Left hindlimb (tissue), 1 donor: ENCODE measurements around the gene IGFBP3.
"Not testable (repeated sequence)": the region's sequence is repeated elsewhere in the genome, so short reads cannot be mapped to it uniquely, and the experiment has no call there.

Experiments
- DNase-seq: peaks from one replicate; pipeline ENCODE4 v3.0.0-alpha.2; 2018

The IGFBP3 gene

GRCh38 chr7:45920502-45921380 is at the start of gene IGFBP3:
Gene IGFBP3 (minus strand): TSS chr7:45921272. CDS start chr7:45921140, 132 bp downstream.
- peak; percentile 75 for DNase-seq

- DNase-seq, result no peak
Observed at GRCh38 chr7:45970454-45970853, 49.4 kb upstream of the IGFBP3 start.

DNA sequence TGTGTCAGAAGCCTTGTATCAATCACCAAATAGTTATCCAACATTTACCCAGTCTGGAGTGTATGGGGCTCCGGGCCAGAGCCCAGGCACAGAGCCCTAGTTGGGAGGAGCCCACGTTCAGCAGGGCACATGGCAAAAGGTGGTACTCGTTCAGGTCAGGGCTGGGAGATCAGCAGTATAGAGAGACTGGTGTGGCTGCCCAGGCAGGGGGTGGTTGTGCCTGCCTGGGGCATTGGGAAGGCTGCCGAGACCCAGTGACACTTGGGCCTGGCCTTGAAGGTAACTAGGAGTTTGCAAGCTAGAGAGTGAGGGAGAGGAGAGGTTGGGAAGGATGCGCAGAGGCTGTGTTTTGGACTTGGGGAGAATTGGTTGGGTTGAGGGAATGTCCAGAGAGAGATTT is 48.9 kb upstream of the IGFBP3 start:
- DNase-seq, result no peak

- DNase-seq, result no peak
Observed at GRCh38 chr7:45968856-45969541, 47.9 kb upstream of the IGFBP3 start.

- no peak for DNase-seq
Observed at GRCh38 chr7:45968312-45968711, 47.2 kb upstream of the IGFBP3 start.

DNA sequence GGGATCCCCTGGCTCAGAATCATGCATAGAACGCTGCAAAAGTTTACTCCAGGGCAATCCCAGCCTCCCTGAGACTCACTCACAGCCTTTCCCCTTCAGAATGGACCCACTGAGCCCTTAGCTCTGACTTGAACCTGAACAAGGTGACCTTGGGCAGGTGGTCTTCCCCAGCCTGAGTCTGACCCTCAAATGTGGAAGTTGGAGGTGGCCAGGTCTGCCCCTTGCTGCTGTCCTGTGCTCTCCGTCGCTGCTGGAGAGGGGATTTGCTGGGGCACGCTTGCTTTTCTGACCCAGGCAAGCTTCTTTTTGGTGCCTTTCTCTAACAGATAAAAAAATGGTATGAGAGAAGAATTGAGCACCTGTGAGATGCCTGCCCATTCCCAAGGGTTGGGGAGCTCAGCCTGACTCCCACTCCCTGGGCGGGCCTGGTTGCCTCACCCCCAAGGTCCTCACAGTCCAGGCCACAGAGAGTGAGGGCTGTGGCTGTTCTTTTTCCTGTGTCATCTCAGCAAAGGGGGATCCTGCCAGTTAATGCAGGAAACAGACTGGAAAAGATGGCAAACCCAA is 46.6 kb upstream of the IGFBP3 start:
- no peak for DNase-seq

DNA sequence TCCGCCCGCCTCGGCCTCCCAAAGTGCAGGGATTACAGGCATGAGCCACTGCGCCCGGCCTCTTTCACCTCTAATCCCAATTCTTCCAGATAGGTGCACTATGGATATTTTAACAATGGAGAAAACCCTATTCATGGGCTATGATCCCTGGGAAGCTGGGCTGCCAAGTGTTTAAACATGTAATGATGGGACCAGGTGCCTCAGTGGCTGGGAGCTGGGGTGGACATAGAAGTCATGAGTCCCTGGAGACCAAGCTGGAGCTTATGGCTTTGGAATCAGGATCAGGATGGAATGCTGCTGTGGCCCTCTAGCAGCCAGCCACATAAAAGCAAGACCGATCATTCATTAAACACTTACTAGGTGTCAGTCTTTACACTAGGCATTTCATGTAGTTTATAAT is 41.8 kb upstream of the IGFBP3 start:
- no peak for DNase-seq

DNA sequence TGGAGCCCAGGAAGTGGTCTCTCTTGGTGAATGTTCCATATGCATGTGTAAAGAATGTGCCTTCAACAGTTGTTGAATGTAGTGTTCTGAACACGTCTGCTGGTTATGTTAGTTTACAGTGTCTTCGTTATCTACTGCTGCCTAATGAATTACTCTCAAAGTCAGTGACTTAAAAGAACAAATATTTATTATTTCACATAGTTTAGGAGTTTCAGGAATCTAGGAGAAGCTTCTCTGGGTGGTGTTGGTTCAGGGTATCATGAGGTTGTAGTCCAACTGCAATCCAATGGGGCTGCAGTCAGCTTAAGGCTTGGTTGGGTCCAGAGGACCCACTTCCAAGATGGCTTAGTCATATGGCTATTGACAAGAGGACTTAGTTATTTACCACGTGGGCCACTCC is 36.6 kb upstream of the IGFBP3 start:
- DNase-seq, result no peak

- DNase-seq, result no peak
Observed at GRCh38 chr7:45955286-45955685, 34.2 kb upstream of the IGFBP3 start.

DNA sequence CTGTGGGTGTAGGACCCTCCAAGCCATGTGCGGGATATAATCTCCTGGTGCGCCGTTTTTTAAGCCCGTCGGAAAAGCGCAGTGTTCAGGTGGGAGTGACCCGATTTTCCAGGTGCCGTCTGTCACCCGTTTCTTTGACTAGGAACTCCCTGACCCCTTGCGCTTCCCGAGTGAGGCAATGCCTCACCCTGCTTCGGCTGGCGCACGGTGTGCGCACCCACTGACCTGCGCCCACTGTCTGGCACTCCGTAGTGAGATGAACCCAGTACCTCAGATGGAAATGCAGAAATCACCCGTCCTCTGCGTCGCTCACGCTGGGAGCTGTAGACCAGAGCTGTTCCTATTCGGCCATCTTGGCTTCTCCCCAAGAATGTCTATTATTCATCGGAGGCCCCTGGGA is 32.0 kb upstream of the IGFBP3 start:
- not testable (repeated sequence) for DNase-seq

DNA sequence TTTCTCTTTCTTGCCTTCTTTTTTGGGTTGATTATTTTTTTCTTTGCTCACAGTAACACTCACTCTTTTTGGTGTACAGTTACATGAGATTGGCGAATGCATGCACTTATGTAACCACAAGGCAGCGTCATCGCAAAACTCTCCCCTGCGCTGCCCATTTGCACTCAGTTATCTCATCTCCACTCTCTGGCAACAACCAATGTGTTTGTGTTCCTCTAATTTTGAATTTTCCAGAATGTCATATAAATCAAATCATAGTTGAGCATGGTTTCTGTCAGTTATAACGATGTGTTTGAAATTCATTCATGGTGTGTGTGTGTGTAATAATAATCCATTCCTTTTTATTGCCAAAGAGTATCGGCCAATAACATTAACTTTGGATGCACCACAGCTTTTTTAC is 23.0 kb upstream of the IGFBP3 start:
- DNase-seq, result no peak

DNA sequence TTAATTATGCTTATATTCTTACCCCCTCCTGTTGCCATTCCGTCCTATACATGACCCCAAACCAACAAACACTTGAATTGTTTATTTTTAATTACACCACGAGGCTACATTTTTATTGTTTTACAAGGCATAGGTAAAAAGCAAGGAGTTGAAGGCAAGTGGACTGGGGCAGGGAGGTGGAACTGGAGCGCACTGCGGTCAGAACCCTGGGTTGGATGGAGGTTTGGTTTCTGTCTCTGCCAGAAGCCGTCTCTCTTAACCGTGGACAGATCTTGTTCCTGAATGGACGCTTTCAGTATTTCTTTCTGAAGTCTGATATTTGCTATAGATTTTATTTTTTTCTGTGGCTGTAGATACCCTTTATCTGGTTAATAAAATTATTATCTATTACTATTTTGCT is 19.9 kb upstream of the IGFBP3 start:
- DNase-seq, result no peak

DNA sequence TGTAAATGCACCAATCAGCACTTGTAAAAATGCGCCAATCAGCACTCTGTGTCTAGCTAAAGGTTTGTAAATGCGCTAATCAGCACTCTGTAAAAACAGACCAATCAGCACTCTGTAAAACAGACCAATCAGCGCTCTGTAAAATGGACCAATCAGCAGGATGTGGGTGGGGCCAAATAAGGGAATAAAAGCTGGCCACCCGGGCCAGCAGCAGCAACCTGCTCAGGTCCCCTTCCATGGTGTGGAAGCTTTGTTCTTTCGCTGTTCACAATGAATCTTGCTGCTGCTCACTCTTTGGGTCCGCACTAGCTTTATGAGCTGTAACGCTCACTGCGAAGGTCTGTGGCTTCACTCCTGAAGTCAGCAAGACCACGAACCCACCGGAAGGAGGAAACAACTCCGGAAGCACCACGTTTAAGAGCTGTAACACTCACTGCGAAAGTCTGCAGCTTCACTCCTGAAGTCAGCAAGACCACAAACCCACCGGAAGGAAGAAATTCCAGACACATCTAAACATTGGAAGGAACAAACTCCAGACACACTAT is 19.2 kb upstream of the IGFBP3 start:
- DNase-seq, result not testable (repeated sequence)

- no peak for DNase-seq
Observed at GRCh38 chr7:45939574-45939973, 18.5 kb upstream of the IGFBP3 start.

- no peak for DNase-seq
Observed at GRCh38 chr7:45938626-45939302, 17.7 kb upstream of the IGFBP3 start.

- DNase-seq, result no peak
Observed at GRCh38 chr7:45937862-45938261, 16.8 kb upstream of the IGFBP3 start.

- DNase-seq, result no peak
Observed at GRCh38 chr7:45937301-45937700, 16.2 kb upstream of the IGFBP3 start.

DNA sequence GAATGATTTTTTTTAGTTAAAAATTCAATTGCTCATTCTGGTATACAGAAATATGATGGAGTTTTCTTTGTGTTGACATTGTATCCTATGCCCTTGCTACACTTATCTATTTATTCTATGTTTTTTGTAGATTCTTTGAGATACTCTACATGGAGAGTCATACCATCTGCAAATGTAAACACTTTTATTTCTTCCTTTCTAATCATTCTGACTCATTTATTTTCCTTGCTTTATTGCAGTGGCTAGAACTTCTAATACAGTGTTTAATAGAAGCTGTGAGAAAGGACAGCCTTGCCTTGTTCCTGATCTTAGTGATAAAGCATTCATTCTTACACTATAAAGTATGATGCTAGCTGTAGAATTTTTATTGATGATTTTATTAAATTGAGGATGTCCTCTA is 9.9 kb upstream of the IGFBP3 start:
- no peak for DNase-seq

- DNase-seq, result no peak
Observed at GRCh38 chr7:45927721-45928120, 6.6 kb upstream of the IGFBP3 start.

- DNase-seq, result no peak
Observed at GRCh38 chr7:45924283-45924682, 3.2 kb upstream of the IGFBP3 start.

GRCh38 chr7:45923818-45924217 is 2.7 kb upstream of the IGFBP3 start:
- no peak for DNase-seq

DNA sequence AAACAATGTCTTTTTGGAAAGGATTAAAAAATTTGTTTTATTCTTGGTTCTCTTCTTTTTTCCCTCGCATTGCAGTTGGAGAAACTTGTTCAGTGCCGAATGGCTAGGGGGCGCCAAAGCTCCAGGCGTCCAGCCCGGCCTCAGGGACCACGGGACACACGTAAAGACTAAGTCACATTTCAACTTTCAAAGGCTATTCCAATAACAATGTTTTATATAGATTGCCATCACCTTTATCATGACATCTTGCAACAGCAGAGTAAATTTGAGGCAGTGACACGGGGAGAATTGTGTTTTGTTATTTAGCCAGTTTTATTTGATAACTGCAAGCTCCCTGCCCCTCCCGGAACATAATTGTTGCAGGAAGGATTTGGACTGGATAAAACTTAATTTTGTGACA is 2.2 kb upstream of the IGFBP3 start:
- peak; percentile 82 for DNase-seq

- no peak for DNase-seq
Observed at GRCh38 chr7:45922810-45923209, 1.7 kb upstream of the IGFBP3 start.
